Stimulated activated naive B cell treated with anti-CD40 and anti-IgM and Interleukin-4, amounts not matched to agents 10 μg/mL and 1 μg/mL and 100 μg/mL, for 72 hours (primary cell): ENCODE measurements around the gene LRRN3.

Experiments
- ATAC-seq, 2 donors: fragments of 150-1000 bp; cut with Tn5 transposase; replicated peaks; 2 replicates each; pipeline ENCODE4 v1.10.0; 2021; ENCODE audit warnings: moderate library complexity in 1 of 2
- DNase-seq: peaks from one replicate; pipeline ENCODE4 v3.0.0; 2021
- H3K27ac Mint-ChIP-seq: one replicate; pipeline ENCODE4 v1.8.0; 2022; ENCODE audit warnings: mild to moderate bottlenecking, mixed read lengths
- H3K27me3 Mint-ChIP-seq, 2 donors: one replicate each; pipeline ENCODE4 v1.8.0; 2022; ENCODE audit warnings: mixed read lengths in 2 of 2
- H3K36me3 Mint-ChIP-seq, 2 donors: one replicate each; pipeline ENCODE4 v1.8.0; 2022; ENCODE audit warnings: mixed read lengths in 2 of 2, mild to moderate bottlenecking in 1 of 2
- H3K4me1 Mint-ChIP-seq, 2 donors: one replicate each; pipeline ENCODE4 v1.8.0; 2022; ENCODE audit warnings: mixed read lengths in 2 of 2, mild to moderate bottlenecking in 1 of 2
- H3K4me3 Mint-ChIP-seq, 2 donors: one replicate each; pipeline ENCODE4 v1.8.0; 2022; ENCODE audit warnings: mild to moderate bottlenecking in 2 of 2, mixed read lengths in 2 of 2, moderate library complexity in 1 of 2
- H3K9me3 Mint-ChIP-seq, 2 donors: one replicate each; pipeline ENCODE4 v1.8.0; 2022; ENCODE audit warnings: mixed read lengths in 2 of 2, mild to moderate bottlenecking in 1 of 2

The LRRN3 gene

DNA sequence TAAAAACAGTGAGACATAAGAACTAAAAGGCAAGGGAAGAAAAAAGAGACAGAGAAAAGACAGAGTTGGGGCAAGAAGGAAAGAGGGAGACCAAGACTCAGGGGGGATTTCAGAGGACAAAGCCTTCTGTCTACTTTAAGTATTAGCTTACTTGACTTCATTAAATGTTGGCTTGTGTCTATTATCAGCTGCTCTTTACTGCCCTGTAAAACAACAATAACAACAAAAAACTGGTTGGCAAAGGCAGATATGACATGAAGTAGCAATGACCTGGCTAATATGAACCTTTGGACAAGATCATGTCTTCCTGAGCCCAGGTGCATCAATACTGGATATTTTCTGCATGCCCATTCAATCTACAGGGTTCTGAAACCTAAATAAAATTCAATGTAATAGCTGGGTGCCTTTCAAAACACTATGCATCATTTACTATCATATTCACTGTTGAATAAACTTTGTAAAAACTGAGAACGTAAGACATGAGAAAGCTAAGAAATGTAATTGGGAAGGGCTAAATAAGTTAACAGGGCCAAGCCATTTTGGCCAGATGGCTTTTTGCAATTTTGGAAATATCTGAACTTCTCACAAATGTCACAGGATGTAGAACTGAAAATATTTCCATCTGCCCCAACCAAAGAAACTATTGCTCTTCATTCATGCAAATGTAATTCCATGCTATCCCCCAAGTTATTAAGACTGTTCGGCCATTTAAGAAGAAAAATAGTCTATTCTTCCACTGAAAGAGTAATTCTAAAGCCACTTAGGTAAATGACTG, 49.4 kb downstream of the LRRN3 start:
- H3K9me3 Mint-ChIP-seq, result no peaks in the 10 kb centered on the region
- H3K27me3 Mint-ChIP-seq, result no peaks in the 10 kb centered on the region
- peak overlapping the region in 1 of 2 donors; percentile 17 for H3K4me3 Mint-ChIP-seq
- peak overlapping the region; percentile 2 for H3K27ac Mint-ChIP-seq
- no peak for ATAC-seq
- no peak for DNase-seq
- peaks cover 0 to 3% of the 10 kb centered on the region in 2 donors for H3K36me3 Mint-ChIP-seq
- H3K4me1 Mint-ChIP-seq, result peaks cover 10 to 44% of the 10 kb centered on the region in 2 donors

DNA sequence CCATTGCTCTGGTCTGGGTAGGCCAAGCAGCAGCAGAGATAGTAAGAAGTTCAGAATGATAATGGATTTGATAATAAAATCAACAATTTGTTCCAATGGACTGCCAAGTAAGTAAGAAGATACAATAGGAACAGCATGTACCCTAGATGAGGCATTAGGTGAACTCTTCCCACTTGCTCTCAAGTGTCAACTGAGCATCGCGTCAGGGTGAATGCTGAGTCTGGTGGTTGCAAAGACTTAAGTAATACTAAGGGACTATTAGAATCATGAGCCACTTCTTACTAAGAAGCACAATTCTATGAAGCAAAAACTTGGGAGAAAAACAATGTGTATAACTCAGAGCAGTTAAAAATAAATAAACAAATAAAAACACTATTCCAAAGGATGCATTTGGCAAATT, 54.5 kb downstream of the LRRN3 start:
- H3K27ac Mint-ChIP-seq, result no peak overlapping the region
- ATAC-seq, result no peak
- H3K4me3 Mint-ChIP-seq, result no peak overlapping the region
- no peaks in the 10 kb centered on the region for H3K36me3 Mint-ChIP-seq
- H3K27me3 Mint-ChIP-seq, result no peaks in the 10 kb centered on the region
- DNase-seq, result no peak
- no peaks in the 10 kb centered on the region for H3K9me3 Mint-ChIP-seq
- peaks cover 0 to 14% of the 10 kb centered on the region in 2 donors for H3K4me1 Mint-ChIP-seq

DNA sequence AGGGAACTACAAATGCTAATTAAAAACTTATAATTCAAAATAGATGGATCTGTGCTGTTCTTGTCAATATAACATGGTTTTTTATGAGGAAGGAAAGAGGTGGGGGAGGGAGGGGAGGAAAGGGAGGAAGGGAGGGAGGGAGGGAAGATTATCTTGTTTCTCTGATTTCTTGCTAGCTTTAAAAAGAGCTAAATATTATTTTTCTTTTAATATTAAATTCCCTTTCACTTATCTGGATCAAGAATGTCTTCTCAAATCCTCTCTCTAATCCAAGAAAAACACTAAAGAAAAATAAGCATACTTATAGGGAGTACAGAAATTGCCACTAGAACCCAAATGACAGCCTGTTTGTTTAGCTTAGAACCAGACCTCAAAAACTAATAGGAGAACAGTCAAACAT, 55.2 kb downstream of the LRRN3 start:
- Mint-ChIP-seq H3K4me1 (peaks cover 0 to 10% of the 10 kb centered on the region in 2 donors), H3K27ac (no peak overlapping the region), H3K27me3 (no peaks in the 10 kb centered on the region), H3K9me3 (no peaks in the 10 kb centered on the region), H3K4me3 (no peak overlapping the region), H3K36me3 (peaks cover 1% of the 10 kb centered on the region in 2 donors)
- no peak for ATAC-seq
- no peak for DNase-seq

DNA sequence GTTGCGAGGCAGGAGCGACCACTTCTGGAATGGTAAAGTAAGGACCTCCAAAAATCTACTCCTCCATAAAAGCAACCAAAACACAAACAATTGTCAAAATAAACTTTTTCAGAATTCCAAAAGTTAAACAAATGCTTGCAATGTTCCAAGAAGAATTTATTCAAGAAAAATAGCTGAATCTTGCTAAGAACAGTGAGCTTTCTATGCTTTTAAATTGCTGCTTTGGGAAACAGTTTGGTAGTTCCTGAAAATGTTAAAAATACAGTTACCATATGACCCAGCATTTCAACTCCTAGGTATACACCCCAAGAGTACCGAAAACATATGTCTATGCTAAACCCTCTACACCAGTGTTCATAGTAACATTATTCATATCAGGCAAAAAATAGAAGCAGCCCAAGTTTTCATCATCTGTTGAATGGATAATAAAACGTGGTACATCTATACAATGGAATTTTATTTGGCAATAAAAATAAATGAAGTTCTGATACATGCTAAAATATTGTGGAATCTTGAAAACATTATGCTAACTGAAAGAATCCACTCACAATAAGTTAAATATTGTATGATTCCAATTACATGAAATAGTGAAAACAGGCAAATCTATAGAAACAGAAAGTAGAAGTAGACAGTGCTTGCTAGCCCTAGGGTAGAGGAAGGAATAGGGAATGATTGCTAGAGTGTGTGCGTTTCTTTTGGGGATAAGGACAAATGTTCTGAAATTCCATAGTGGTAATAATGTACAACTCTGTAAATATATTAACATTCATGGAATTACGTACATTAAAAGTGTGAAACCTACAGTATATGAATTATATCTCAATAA, 57.0 kb downstream of the LRRN3 start:
- no peak for ATAC-seq
- peaks cover 3 to 4% of the 10 kb centered on the region in 2 donors for H3K36me3 Mint-ChIP-seq
- no peak overlapping the region for H3K27ac Mint-ChIP-seq
- no peaks in the 10 kb centered on the region for H3K9me3 Mint-ChIP-seq
- H3K4me3 Mint-ChIP-seq, result no peak overlapping the region
- H3K27me3 Mint-ChIP-seq, result no peaks in the 10 kb centered on the region
- H3K4me1 Mint-ChIP-seq, result peaks cover 0 to 5% of the 10 kb centered on the region in 2 donors
- DNase-seq, result no peak

DNA sequence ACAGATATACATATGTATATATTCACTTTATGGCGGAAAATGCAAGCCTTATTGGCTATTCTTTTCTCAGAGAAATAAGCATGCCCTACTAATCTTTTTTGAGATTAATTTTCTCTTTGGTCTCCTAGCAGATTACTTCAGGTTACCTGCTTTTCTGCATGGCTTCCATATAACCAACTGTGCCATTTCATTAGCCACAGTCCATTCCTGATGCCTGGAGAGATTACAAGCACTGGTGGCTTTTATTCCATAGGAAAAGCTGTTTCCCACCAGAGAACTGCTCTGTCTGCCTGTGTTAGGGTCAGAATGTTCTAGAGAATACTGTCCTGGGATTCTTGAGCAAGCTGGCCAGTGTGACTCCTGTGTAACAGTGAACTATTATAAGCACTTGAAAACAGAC, 59.8 kb downstream of the LRRN3 start:
- Mint-ChIP-seq H3K27ac (no peak overlapping the region), H3K9me3 (no peaks in the 10 kb centered on the region), H3K4me3 (no peak overlapping the region), H3K27me3 (no peaks in the 10 kb centered on the region), H3K36me3 (peaks cover 3 to 4% of the 10 kb centered on the region in 2 donors), H3K4me1 (no peaks in the 10 kb centered on the region)
- DNase-seq (no peak), ATAC-seq (no peak)

DNA sequence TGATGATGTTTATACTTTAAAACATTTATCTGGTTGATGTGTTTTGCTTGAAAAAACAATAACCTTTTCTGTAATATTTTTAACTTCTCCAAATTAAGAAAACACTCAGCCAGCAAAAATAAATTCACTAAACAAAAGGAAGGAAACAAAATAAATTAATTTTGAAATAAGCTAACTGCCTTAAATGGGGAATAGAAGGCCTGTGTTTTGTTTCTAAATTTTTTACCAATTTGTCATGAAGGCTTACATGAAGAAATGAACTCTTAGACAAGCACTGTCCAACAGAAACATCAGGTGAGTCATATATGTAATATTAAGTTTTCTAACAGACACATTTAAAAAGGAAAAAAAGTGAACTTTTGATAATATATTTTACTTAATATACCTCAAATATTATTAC, 68.5 kb downstream of the LRRN3 start:
- H3K9me3 Mint-ChIP-seq, result peaks cover 0 to 10% of the 10 kb centered on the region in 2 donors
- no peak overlapping the region for H3K27ac Mint-ChIP-seq
- peaks cover 0 to 9% of the 10 kb centered on the region in 2 donors for H3K4me1 Mint-ChIP-seq
- no peak overlapping the region for H3K4me3 Mint-ChIP-seq
- no peak for DNase-seq
- H3K27me3 Mint-ChIP-seq, result no peaks in the 10 kb centered on the region
- H3K36me3 Mint-ChIP-seq, result peaks cover 0 to 5% of the 10 kb centered on the region in 2 donors
- no peak for ATAC-seq

DNA sequence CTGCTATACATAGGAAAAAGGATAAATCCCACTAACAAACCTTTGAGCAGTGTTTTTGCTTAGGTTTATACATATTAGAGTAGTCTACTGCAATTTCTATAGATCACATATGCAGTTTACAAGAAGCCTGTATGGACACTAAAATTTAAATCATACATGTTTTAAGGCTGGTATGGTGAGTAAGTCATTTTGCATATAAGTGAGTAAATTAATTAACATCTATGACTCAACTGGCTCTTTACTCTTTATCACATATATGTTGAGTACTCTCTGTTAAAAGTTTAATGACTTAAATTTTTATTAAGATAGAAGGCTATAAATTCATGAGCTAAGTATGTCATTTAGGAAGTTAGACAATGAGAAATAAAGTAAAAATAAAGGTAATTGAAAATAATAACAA, 69.4 kb downstream of the LRRN3 start:
- Mint-ChIP-seq H3K36me3 (peaks cover 0 to 5% of the 10 kb centered on the region in 2 donors), H3K27ac (no peak overlapping the region), H3K27me3 (no peaks in the 10 kb centered on the region), H3K4me1 (peaks cover 0 to 10% of the 10 kb centered on the region in 2 donors), H3K4me3 (no peak overlapping the region), H3K9me3 (peaks cover 0 to 10% of the 10 kb centered on the region in 2 donors)
- no peak for ATAC-seq
- DNase-seq, result no peak

DNA sequence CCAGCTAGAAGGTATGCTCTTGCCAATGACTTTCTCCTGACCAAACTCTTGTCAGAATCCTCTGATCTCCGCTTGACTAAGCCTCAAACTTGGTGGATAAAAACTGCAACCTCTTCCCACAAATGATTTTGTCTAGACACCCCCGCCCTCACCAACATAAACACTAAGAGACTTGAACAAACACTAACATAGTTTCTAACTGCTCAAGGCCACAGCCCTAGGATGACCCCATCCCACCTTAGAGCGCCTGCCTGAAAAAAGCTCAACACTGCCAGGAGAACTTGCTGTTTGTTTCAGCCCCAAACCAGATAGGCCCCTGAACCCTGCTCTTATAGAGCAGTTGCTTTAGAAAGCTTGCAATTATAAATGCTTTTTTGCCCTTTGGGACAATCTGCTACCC, 71.8 kb downstream of the LRRN3 start:
- peaks cover 0 to 10% of the 10 kb centered on the region in 2 donors for H3K4me1 Mint-ChIP-seq
- H3K27ac Mint-ChIP-seq, result no peak overlapping the region
- no peak for ATAC-seq
- no peak overlapping the region for H3K4me3 Mint-ChIP-seq
- no peak for DNase-seq
- H3K36me3 Mint-ChIP-seq, result peaks cover 2 to 6% of the 10 kb centered on the region in 2 donors
- no peaks in the 10 kb centered on the region for H3K27me3 Mint-ChIP-seq
- H3K9me3 Mint-ChIP-seq, result no peaks in the 10 kb centered on the region

DNA sequence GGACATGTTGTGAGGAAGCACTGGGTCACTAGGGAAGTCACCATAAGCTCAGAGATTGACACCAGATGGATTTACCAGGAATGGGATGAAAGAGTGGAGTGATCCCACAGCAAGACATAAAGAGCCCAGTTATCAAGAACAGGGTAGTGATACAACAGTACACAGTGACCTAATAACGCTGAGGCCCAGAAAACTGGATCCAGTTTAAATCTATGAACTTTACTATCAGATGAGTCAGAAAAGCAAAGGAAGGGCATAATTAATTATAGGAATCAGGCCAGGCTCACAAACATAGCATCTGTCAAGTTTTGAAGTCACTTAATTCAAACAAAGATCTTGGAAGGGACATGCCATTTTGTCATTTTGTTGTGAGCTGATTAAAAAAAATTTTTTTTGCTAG, 73.5 kb downstream of the LRRN3 start:
- no peak for DNase-seq
- no peak overlapping the region for H3K27ac Mint-ChIP-seq
- no peak overlapping the region for H3K4me3 Mint-ChIP-seq
- H3K36me3 Mint-ChIP-seq, result peaks cover 2 to 6% of the 10 kb centered on the region in 2 donors
- peaks cover 0 to 10% of the 10 kb centered on the region in 2 donors for H3K4me1 Mint-ChIP-seq
- no peaks in the 10 kb centered on the region for H3K27me3 Mint-ChIP-seq
- no peak for ATAC-seq
- H3K9me3 Mint-ChIP-seq, result no peaks in the 10 kb centered on the region

DNA sequence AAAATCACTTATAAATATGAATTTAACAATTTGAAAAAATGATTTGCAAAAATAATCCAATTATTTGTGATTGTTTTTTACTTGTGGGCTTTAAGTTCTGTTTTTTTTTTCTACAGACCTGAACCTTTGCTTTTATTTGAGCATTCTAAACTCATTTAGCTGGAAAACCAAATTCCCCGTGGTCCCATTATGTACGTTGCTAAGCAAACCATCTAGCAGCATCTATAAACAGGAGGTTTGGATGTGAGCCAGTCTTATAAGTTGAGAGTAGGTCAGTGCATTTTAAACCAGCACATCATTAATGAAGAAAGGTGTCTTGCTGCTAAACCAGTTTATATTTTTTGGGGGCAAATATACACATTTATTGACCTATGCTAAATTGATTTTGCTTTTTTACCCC, 77.3 kb downstream of the LRRN3 start:
- no peaks in the 10 kb centered on the region for H3K9me3 Mint-ChIP-seq
- no peak overlapping the region for H3K27ac Mint-ChIP-seq

DNA sequence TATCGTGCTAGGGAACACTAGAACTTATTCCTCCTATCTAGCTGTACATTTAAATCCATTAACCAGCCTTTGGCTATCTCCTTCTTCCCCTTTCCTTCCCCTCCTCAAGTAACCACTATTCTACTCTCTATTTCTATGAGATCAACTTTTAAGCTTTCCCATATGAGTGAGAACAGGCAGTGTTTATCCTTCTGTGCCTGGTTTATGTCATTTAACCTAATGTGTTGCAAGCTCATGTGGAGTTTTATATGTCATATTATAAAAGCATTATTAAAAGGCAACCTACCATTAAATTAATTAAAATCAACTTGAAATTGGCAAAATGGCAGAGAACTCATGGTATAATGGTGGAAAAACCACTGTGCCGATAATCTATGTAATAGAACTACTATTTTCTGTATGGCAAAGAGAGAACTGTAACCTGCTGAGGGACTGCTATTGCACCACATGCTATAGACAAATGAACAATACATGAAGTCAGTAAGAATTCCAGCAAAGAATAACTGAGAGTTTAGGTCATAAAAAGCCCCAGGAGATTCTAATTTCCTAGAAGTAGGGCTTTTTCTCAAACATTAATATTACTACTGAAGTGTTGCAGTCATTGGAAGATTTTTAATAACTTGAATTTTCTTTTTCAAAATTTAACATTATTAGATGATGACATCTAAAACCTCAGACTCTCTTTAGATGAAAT, 81.8 kb downstream of the LRRN3 start:
- Mint-ChIP-seq H3K4me1 (no peaks in the 10 kb centered on the region), H3K27me3 (no peaks in the 10 kb centered on the region), H3K27ac (no peak overlapping the region), H3K4me3 (no peak overlapping the region), H3K36me3 (no peaks in the 10 kb centered on the region), H3K9me3 (no peaks in the 10 kb centered on the region)
- DNase-seq, result no peak
- no peak for ATAC-seq

More for the DNA sequence above, 77.3 kb downstream of the LRRN3 start:
- H3K36me3 Mint-ChIP-seq, result peaks cover 2 to 6% of the 10 kb centered on the region in 2 donors
- DNase-seq, result no peak
- no peak overlapping the region for H3K4me3 Mint-ChIP-seq
- peaks cover 0 to 10% of the 10 kb centered on the region in 2 donors for H3K4me1 Mint-ChIP-seq
- H3K27me3 Mint-ChIP-seq, result no peaks in the 10 kb centered on the region
- ATAC-seq, result no peak

DNA sequence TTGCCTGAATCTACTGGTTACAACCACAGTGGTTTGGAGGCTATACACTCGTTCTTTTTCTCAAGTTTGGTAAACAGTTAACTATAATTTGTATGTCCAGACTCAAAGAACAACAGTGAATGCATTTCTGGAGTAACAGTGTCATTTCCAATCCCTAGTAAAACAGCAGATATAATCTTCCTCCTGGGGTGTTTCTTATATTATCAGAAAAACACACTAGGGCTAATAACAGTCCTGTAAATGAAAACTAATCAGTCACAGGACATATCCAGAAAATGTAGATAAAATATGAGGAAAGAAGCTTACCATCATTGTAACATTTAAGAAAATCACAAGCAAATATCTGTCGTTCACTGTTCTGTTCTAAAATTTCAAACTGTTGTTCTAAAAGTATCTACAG, 82.6 kb downstream of the LRRN3 start:
- H3K36me3 Mint-ChIP-seq, result no peaks in the 10 kb centered on the region
- ATAC-seq, result no peak

DNA sequence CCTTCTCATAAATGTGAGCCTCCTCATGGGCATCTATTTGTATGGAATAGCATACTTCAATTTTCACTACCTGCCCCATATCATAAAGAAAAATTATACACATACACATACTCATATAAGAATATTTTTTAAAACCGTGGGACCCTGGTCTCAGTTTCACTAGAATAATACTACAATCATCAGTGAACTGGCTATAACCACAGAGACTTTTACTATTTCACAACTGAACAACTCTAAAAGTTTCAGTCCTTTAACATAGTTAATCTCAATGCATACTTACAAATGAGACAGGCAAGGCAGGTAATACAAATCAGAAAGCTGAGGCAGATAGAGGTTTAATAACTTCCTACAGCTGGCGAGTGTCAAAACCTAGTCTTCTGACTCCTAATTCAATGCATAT, 83.1 kb downstream of the LRRN3 start:
- no peak overlapping the region for H3K4me3 Mint-ChIP-seq
- DNase-seq, result no peak
- H3K4me1 Mint-ChIP-seq, result no peaks in the 10 kb centered on the region
- no peaks in the 10 kb centered on the region for H3K27me3 Mint-ChIP-seq
- no peak for ATAC-seq
- no peak overlapping the region for H3K27ac Mint-ChIP-seq
- no peaks in the 10 kb centered on the region for H3K36me3 Mint-ChIP-seq
- H3K9me3 Mint-ChIP-seq, result peaks cover 0 to 1% of the 10 kb centered on the region in 2 donors

More for the DNA sequence above, 82.6 kb downstream of the LRRN3 start:
- no peak overlapping the region for H3K4me3 Mint-ChIP-seq
- H3K27me3 Mint-ChIP-seq, result no peaks in the 10 kb centered on the region
- no peak for DNase-seq
- no peak overlapping the region for H3K27ac Mint-ChIP-seq
- no peaks in the 10 kb centered on the region for H3K4me1 Mint-ChIP-seq
- H3K9me3 Mint-ChIP-seq, result no peaks in the 10 kb centered on the region

DNA sequence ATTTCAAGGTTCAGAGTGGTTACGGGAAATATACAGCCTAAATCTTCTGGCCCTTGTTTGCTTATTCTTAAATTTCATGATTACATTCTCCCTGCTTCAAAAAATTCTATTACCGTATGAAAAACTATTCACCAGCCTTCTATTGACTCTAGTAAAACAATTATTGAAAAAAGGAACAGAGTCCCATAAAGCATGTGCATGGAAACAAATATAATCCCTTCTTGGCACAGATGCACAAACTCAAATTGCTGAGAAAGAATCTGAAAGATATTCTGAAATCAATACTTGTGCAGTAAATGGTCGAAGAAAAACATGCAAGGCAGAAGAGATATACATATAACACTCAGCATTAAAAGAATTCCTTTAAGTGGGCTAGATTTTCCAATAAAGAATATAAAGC, 83.6 kb downstream of the LRRN3 start:
- ATAC-seq (no peak), DNase-seq (no peak)
- Mint-ChIP-seq H3K36me3 (no peaks in the 10 kb centered on the region), H3K27ac (no peak overlapping the region), H3K27me3 (no peaks in the 10 kb centered on the region), H3K4me1 (no peaks in the 10 kb centered on the region), H3K9me3 (peaks cover 0 to 1% of the 10 kb centered on the region in 2 donors), H3K4me3 (no peak overlapping the region)
